Activated T-cell treated with anti-CD3 and anti-CD28 coated beads, Interleukin-2, amount 50 U/mL, for 24 hours (primary cell): ENCODE measurements around the gene PDPN.

Experiments
- DNase-seq: peaks from one replicate; pipeline ENCODE4 v3.0.0-alpha.2; 2020
- H3K27ac Mint-ChIP-seq: 2 replicates; pipeline ENCODE4 v1.8.0; 2020; ENCODE audit warnings: mild to moderate bottlenecking, mixed read lengths
- H3K27me3 Mint-ChIP-seq: 2 replicates; pipeline ENCODE4 v1.8.0; 2020; ENCODE audit warnings: mixed read lengths
- H3K36me3 Mint-ChIP-seq: 2 replicates; pipeline ENCODE4 v1.8.0; 2020; ENCODE audit warnings: low read depth, mixed read lengths
- H3K4me1 Mint-ChIP-seq: 2 replicates; pipeline ENCODE4 v1.8.0; 2020; ENCODE audit warnings: low read depth, mixed read lengths
- H3K4me3 Mint-ChIP-seq: 2 replicates; pipeline ENCODE4 v1.8.0; 2020; ENCODE audit warnings: mild to moderate bottlenecking, moderate library complexity, mixed read lengths
- H3K9me3 Mint-ChIP-seq: 2 replicates; pipeline ENCODE4 v1.8.0; 2020; ENCODE audit warnings: mixed read lengths

The PDPN gene

GRCh38 chr1:13586001-13586400 is 2.4 kb downstream of the PDPN start:
- Mint-ChIP-seq H3K9me3 (no peaks in the 10 kb centered on the region), H3K4me3 (no peak overlapping the region), H3K27ac (no peak overlapping the region), H3K36me3 (no peaks in the 10 kb centered on the region), H3K4me1 (no peaks in the 10 kb centered on the region), H3K27me3 (peaks cover 83% of the 10 kb centered on the region)
- no peak for DNase-seq

- no peak for DNase-seq
- Mint-ChIP-seq H3K9me3 (no peaks in the 10 kb centered on the region), H3K4me1 (no peaks in the 10 kb centered on the region), H3K4me3 (no peak overlapping the region), H3K36me3 (no peaks in the 10 kb centered on the region), H3K27ac (no peak overlapping the region), H3K27me3 (peaks cover 69% of the 10 kb centered on the region)
Observed at GRCh38 chr1:13587256-13588030, 3.8 kb downstream of the PDPN start.

GRCh38 chr1:13588946-13589796 is 5.5 kb downstream of the PDPN start:
- no peaks in the 10 kb centered on the region for H3K36me3 Mint-ChIP-seq
- H3K4me3 Mint-ChIP-seq: no peak overlapping the region
- H3K27me3 Mint-ChIP-seq: peaks cover 54% of the 10 kb centered on the region
- H3K9me3 Mint-ChIP-seq: no peaks in the 10 kb centered on the region
- no peak for DNase-seq
- no peak overlapping the region for H3K27ac Mint-ChIP-seq
- H3K4me1 Mint-ChIP-seq: no peaks in the 10 kb centered on the region

- no peak for DNase-seq
- Mint-ChIP-seq H3K27ac (no peak overlapping the region), H3K9me3 (no peaks in the 10 kb centered on the region), H3K36me3 (no peaks in the 10 kb centered on the region), H3K4me3 (no peak overlapping the region), H3K4me1 (no peaks in the 10 kb centered on the region), H3K27me3 (peaks cover 46% of the 10 kb centered on the region)
Observed at GRCh38 chr1:13590486-13590885, 6.9 kb downstream of the PDPN start.

GRCh38 chr1:13593511-13594131 is 10.0 kb downstream of the PDPN start:
- H3K9me3 Mint-ChIP-seq: no peaks in the 10 kb centered on the region
- no peak overlapping the region for H3K27ac Mint-ChIP-seq
- no peak for DNase-seq
- H3K4me1 Mint-ChIP-seq: no peaks in the 10 kb centered on the region
- no peak overlapping the region for H3K4me3 Mint-ChIP-seq
- peaks cover 27% of the 10 kb centered on the region for H3K27me3 Mint-ChIP-seq
- no peaks in the 10 kb centered on the region for H3K36me3 Mint-ChIP-seq

GRCh38 chr1:13595411-13595810 is 11.8 kb downstream of the PDPN start:
- H3K27ac Mint-ChIP-seq: no peak overlapping the region
- H3K4me3 Mint-ChIP-seq: no peak overlapping the region
- H3K36me3 Mint-ChIP-seq: no peaks in the 10 kb centered on the region
- H3K27me3 Mint-ChIP-seq: peaks cover 18% of the 10 kb centered on the region
- DNase-seq: no peak
- H3K4me1 Mint-ChIP-seq: no peaks in the 10 kb centered on the region
- H3K9me3 Mint-ChIP-seq: no peaks in the 10 kb centered on the region

GRCh38 chr1:13597166-13597565 is 13.5 kb downstream of the PDPN start:
- Mint-ChIP-seq H3K27me3 (peaks cover 16% of the 10 kb centered on the region), H3K36me3 (no peaks in the 10 kb centered on the region), H3K4me3 (no peak overlapping the region), H3K27ac (no peak overlapping the region), H3K9me3 (no peaks in the 10 kb centered on the region), H3K4me1 (no peaks in the 10 kb centered on the region)
- DNase-seq: no peak

- no peak for DNase-seq
- H3K4me3 Mint-ChIP-seq: no peak overlapping the region
- peaks cover 12% of the 10 kb centered on the region for H3K27me3 Mint-ChIP-seq
- no peaks in the 10 kb centered on the region for H3K9me3 Mint-ChIP-seq
- no peaks in the 10 kb centered on the region for H3K4me1 Mint-ChIP-seq
- no peaks in the 10 kb centered on the region for H3K36me3 Mint-ChIP-seq
- H3K27ac Mint-ChIP-seq: no peak overlapping the region
Observed at GRCh38 chr1:13600762-13601453, 17.3 kb downstream of the PDPN start.

- H3K4me3 Mint-ChIP-seq: no peak overlapping the region
- no peak for DNase-seq
- H3K27me3 Mint-ChIP-seq: peaks cover 12% of the 10 kb centered on the region
- no peaks in the 10 kb centered on the region for H3K36me3 Mint-ChIP-seq
- no peaks in the 10 kb centered on the region for H3K9me3 Mint-ChIP-seq
- no peak overlapping the region for H3K27ac Mint-ChIP-seq
- H3K4me1 Mint-ChIP-seq: no peaks in the 10 kb centered on the region
Observed at GRCh38 chr1:13604176-13604575, 20.5 kb downstream of the PDPN start.

GRCh38 chr1:13604721-13605120 is 21.1 kb downstream of the PDPN start:
- H3K27me3 Mint-ChIP-seq: peaks cover 12% of the 10 kb centered on the region
- DNase-seq: no peak
- no peak overlapping the region for H3K27ac Mint-ChIP-seq
- no peaks in the 10 kb centered on the region for H3K36me3 Mint-ChIP-seq
- no peak overlapping the region for H3K4me3 Mint-ChIP-seq
- H3K9me3 Mint-ChIP-seq: no peaks in the 10 kb centered on the region
- no peaks in the 10 kb centered on the region for H3K4me1 Mint-ChIP-seq

GRCh38 chr1:13605159-13605558 is 21.5 kb downstream of the PDPN start:
- H3K9me3 Mint-ChIP-seq: no peaks in the 10 kb centered on the region
- no peaks in the 10 kb centered on the region for H3K4me1 Mint-ChIP-seq
- no peak overlapping the region for H3K27ac Mint-ChIP-seq
- no peak overlapping the region for H3K4me3 Mint-ChIP-seq
- DNase-seq: no peak
- H3K27me3 Mint-ChIP-seq: peaks cover 14% of the 10 kb centered on the region
- H3K36me3 Mint-ChIP-seq: no peaks in the 10 kb centered on the region

- Mint-ChIP-seq H3K27ac (no peak overlapping the region), H3K36me3 (no peaks in the 10 kb centered on the region), H3K4me3 (no peak overlapping the region), H3K27me3 (peaks cover 23% of the 10 kb centered on the region), H3K9me3 (no peaks in the 10 kb centered on the region), H3K4me1 (no peaks in the 10 kb centered on the region)
- no peak for DNase-seq
Observed at GRCh38 chr1:13607002-13607401, 23.4 kb downstream of the PDPN start.

- no peaks in the 10 kb centered on the region for H3K4me1 Mint-ChIP-seq
- H3K27ac Mint-ChIP-seq: no peak overlapping the region
- no peak for DNase-seq
- H3K36me3 Mint-ChIP-seq: no peaks in the 10 kb centered on the region
- H3K27me3 Mint-ChIP-seq: peaks cover 33% of the 10 kb centered on the region
- H3K4me3 Mint-ChIP-seq: no peak overlapping the region
- H3K9me3 Mint-ChIP-seq: no peaks in the 10 kb centered on the region
Observed at GRCh38 chr1:13616234-13616633, 32.6 kb downstream of the PDPN start.

GRCh38 chr1:13617108-13617507 is 33.5 kb downstream of the PDPN start:
- H3K36me3 Mint-ChIP-seq: no peaks in the 10 kb centered on the region
- peaks cover 29% of the 10 kb centered on the region for H3K27me3 Mint-ChIP-seq
- no peaks in the 10 kb centered on the region for H3K4me1 Mint-ChIP-seq
- H3K4me3 Mint-ChIP-seq: no peak overlapping the region
- DNase-seq: no peak
- H3K9me3 Mint-ChIP-seq: no peaks in the 10 kb centered on the region
- no peak overlapping the region for H3K27ac Mint-ChIP-seq
